Loucy (cell line): ENCODE data around the gene BIN1.

ENCODE experiments used
- H2AFZ ChIP-seq: fragments of 200-600 bp; sonication (generic); 2 replicates; pipeline ENCODE4 v1.6.0; 2016; ENCODE audit warnings: antibody characterized with exemption, mild to moderate bottlenecking, low read length, moderate library complexity
- H3F3A ChIP-seq: fragments of 200-600 bp; 2 replicates; pipeline ENCODE4 v1.6.0; 2016; ENCODE audit warnings: antibody characterized with exemption, low read depth, mild to moderate bottlenecking
- H3K27me3 ChIP-seq: fragments of 200-600 bp; sonication (generic); 2 replicates; pipeline ENCODE4 v1.6.1; 2014; ENCODE audit warnings: low read length, mild to moderate bottlenecking; ENCODE audit not compliant: insufficient read depth, poor library complexity, severe bottlenecking
- H3K36me3 ChIP-seq: fragments of 200-600 bp; sonication (generic); 2 replicates; pipeline ENCODE4 v1.6.1; 2016; ENCODE audit warnings: low read length; ENCODE audit not compliant: insufficient read depth
- H3K4me1 ChIP-seq: fragments of 200-600 bp; sonication (generic); 2 replicates; pipeline ENCODE4 v1.5.1; 2014; ENCODE audit warnings: low read length, mild to moderate bottlenecking; ENCODE audit not compliant: insufficient read depth, poor library complexity, severe bottlenecking
- H3K4me2 ChIP-seq: fragments of 200-600 bp; sonication (generic); 2 replicates; pipeline ENCODE4 v1.6.0; 2014; ENCODE audit warnings: antibody characterized with exemption, low read length, low read depth, mild to moderate bottlenecking; ENCODE audit not compliant: poor library complexity, severe bottlenecking
- H3K4me3 ChIP-seq: fragments of 200-600 bp; sonication (generic); 2 replicates; pipeline ENCODE4 v1.5.1; 2014; ENCODE audit warnings: low read length, mild to moderate bottlenecking, mixed read lengths; ENCODE audit not compliant: poor library complexity, severe bottlenecking
- H3K79me2 ChIP-seq: fragments of 200-600 bp; sonication (generic); 2 replicates; pipeline ENCODE4 v1.6.1; 2014; ENCODE audit warnings: low read length; ENCODE audit not compliant: insufficient read depth
- H3K9ac ChIP-seq: fragments of 200-600 bp; sonication (generic); 2 replicates; pipeline ENCODE4 v1.6.0; 2014; ENCODE audit warnings: mild to moderate bottlenecking, low read depth, low read length, moderate library complexity; ENCODE audit not compliant: poor library complexity, severe bottlenecking
- H3K9me2 ChIP-seq: fragments of 200-600 bp; sonication (generic); replicated peaks from 2 replicates; pipeline ENCODE4 v1.6.1; 2016; ENCODE audit warnings: low read depth, low read length, mixed read lengths
- H3K9me3 ChIP-seq: fragments of 200-600 bp; sonication (generic); 2 replicates; pipeline ENCODE4 v1.6.1; 2014; ENCODE audit warnings: mild to moderate bottlenecking, antibody characterized with exemption, low read length, low read depth; ENCODE audit not compliant: insufficient read depth
- H4K20me1 ChIP-seq: fragments of 200-600 bp; sonication (generic); 2 replicates; pipeline ENCODE4 v1.6.0; 2014; ENCODE audit warnings: antibody characterized with exemption, low read length, mild to moderate bottlenecking; ENCODE audit not compliant: insufficient read depth, poor library complexity, severe bottlenecking
- CTCF ChIP-seq: fragments of 200-600 bp; sonication (generic); conservative IDR thresholded peaks from 2 replicates; pipeline ENCODE4 v1.5.1; 2014; ENCODE audit warnings: mild to moderate bottlenecking, antibody characterized with exemption, low read length
- EZH2phosphoT487 ChIP-seq: fragments of 200-600 bp; IDR thresholded peaks from 2 replicates; pipeline ENCODE4 v1.6.1; 2018; ENCODE audit warnings: antibody characterized with exemption, mild to moderate bottlenecking, moderate library complexity, borderline replicate concordance

Gene BIN1

GRCh38 chr2:127130421-127130820 is 23.5 kb upstream of the BIN1 start:
- TF ChIP-seq CTCF: no peak
- no peak for TF ChIP-seq EZH2phosphoT487
- no peak overlapping the region for H3K4me2 ChIP-seq
- H3K9me2 ChIP-seq: no peaks in the 10 kb centered on the region
- H3K79me2 ChIP-seq: no peaks in the 10 kb centered on the region
- H3F3A ChIP-seq: no peaks in the 10 kb centered on the region
- no peaks in the 10 kb centered on the region for H3K27me3 ChIP-seq
- H3K36me3 ChIP-seq: no peaks in the 10 kb centered on the region
- H4K20me1 ChIP-seq: no peaks in the 10 kb centered on the region
- H2AFZ ChIP-seq: no peak overlapping the region
- no peaks in the 10 kb centered on the region for H3K4me1 ChIP-seq
- no peak overlapping the region for H3K4me3 ChIP-seq
- H3K9ac ChIP-seq: no peak overlapping the region
- no peaks in the 10 kb centered on the region for H3K9me3 ChIP-seq

- no peaks in the 10 kb centered on the region for H3K9me2 ChIP-seq
- H4K20me1 ChIP-seq: no peaks in the 10 kb centered on the region
- no peak overlapping the region for H3K4me2 ChIP-seq
- H3K4me3 ChIP-seq: no peak overlapping the region
- no peak overlapping the region for H2AFZ ChIP-seq
- no peaks in the 10 kb centered on the region for H3K4me1 ChIP-seq
- no peak for TF ChIP-seq EZH2phosphoT487
- no peak for TF ChIP-seq CTCF
- no peak overlapping the region for H3K9ac ChIP-seq
- no peaks in the 10 kb centered on the region for H3K79me2 ChIP-seq
- no peaks in the 10 kb centered on the region for H3F3A ChIP-seq
- no peaks in the 10 kb centered on the region for H3K36me3 ChIP-seq
- H3K9me3 ChIP-seq: no peaks in the 10 kb centered on the region
- H3K27me3 ChIP-seq: no peaks in the 10 kb centered on the region
These were observed 23.0 kb upstream of the BIN1 start for GRCh38 chr2:127129937-127130336.

GRCh38 chr2:127128445-127128904 is 21.5 kb upstream of the BIN1 start:
- Histone ChIP-seq H3K4me2 (no peak overlapping the region), H3K9me3 (no peaks in the 10 kb centered on the region), H3F3A (no peaks in the 10 kb centered on the region), H3K9ac (no peak overlapping the region), H3K27me3 (no peaks in the 10 kb centered on the region), H3K79me2 (no peaks in the 10 kb centered on the region), H3K9me2 (no peaks in the 10 kb centered on the region), H4K20me1 (no peaks in the 10 kb centered on the region), H3K36me3 (no peaks in the 10 kb centered on the region), H3K4me1 (no peaks in the 10 kb centered on the region), H2AFZ (no peak overlapping the region), H3K4me3 (no peak overlapping the region)
- TF ChIP-seq CTCF (no peak), EZH2phosphoT487 (no peak)
